HG03095 (cell line): ENCODE results near the gene CAMK1D.
"Not testable (repeated sequence)": the region's sequence is repeated elsewhere in the genome, so short reads cannot be mapped to it uniquely, and the experiment has no call there.

Experiments used
- ATAC-seq: cut with Tn5 transposase; IDR thresholded peaks from one replicate; pipeline ENCODE4 v1.9.1; 2021; ENCODE audit warnings: moderate library complexity; ENCODE audit not compliant: unreplicated experiment

CAMK1D gene

DNA sequence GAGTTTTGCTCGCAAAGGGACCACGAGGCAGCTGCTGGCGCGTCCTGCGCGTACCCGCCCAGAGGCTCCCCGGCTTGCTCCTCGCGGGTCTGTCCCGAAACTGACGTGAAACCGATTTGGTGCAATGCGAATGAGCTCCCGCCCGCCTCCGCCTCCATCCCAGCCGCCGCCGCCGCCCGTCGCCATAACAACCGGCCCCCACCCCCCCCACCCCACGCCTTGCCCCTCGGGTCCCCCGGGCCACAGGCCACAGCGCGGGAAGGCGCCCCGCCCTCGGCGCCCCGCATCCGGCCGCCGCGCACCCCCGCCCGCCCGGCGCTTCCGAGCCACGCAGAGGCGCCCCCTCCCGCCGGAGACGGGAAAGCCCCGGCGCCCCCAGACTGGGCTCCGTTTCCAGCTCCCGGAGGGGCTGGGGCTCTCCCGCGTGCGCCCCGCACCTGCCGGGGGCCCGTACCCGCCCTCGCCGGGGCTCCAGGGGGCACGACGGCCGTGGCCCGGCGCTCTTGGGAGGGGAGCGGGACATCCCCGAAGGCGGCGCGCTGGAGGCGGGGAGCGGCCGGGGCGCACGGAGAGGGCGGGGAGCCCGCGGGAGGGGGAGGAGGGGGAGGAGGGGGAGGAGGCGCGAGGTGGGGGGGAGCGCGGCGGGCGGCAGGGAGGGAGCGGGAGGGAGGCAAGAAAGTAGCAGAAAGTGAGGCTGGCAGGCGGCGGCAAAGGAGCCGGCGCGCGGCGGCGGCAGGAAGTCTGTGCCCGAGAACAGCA, at the start of gene CAMK1D:
Gene CAMK1D, plus strand, starts transcription at position 678 of the 759 bp plus-strand sequence.
- ATAC-seq, result peak; percentile 36

DNA sequence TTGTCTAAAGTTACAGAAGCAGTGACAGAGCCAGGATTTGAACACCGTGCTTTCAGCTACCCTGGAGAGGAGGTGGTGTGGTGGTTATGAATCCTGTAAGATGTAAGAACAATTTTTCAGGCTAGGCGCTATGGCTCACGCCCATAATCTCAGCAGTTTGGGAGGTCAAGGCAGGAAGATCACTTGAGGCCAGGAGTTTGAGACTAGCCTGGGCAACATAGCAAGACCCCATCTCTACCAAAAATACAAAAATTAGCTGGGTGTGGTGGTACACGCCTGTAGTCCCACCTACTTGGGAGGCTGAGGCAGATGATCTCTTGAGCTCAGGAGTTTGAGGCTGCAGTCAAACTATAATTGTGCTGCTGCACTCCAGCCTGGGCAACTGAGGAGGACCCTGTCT, 48.3 kb upstream of the CAMK1D start:
- not testable (repeated sequence) for ATAC-seq

GRCh38 chr10:12308057-12308456, 41.3 kb upstream of the CAMK1D start:
- no peak for ATAC-seq

DNA sequence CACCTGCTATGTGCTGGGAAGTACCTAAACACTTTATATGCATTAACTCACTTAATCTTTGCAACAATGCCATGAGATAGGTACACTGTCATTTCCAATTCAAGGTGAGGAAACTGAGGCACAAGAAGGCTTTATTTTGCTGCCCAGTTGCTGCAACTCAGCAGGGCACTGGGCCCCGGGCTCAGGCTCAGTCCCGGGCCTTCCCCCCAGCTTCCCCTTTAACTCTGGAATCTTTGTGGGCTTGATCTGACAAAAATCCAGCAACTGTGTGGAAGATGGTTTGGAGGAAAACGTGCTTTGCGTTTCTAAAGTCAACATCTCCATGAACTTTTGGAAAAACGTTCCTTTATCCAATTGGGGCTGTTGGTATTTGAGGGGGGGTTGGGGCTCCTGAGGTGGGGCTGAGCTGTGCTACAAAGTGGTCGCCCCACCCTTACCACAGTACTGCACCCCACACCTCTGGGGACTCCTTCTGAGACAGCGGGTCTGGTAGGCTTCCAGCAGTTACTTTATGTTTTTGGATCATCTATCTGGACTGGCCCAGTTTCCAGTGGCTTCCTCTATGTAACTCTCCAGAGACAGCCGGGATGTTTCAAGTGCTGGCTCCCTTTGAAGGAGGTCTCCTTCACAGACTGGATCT, 40.5 kb upstream of the CAMK1D start:
- no peak for ATAC-seq

- not testable (repeated sequence) for ATAC-seq
These were observed 39.6 kb upstream of the CAMK1D start for GRCh38 chr10:12309783-12310182.

- no peak for ATAC-seq
These were observed 34.5 kb upstream of the CAMK1D start for GRCh38 chr10:12314836-12315235.

GRCh38 chr10:12319076-12319475, 30.3 kb upstream of the CAMK1D start:
- no peak for ATAC-seq

GRCh38 chr10:12320892-12321291, 28.5 kb upstream of the CAMK1D start:
- ATAC-seq, result no peak

GRCh38 chr10:12321641-12322040, 27.7 kb upstream of the CAMK1D start:
- no peak for ATAC-seq

- no peak for ATAC-seq
These were observed 26.7 kb upstream of the CAMK1D start for GRCh38 chr10:12322583-12323131.

GRCh38 chr10:12324530-12324929, 24.8 kb upstream of the CAMK1D start:
- no peak for ATAC-seq

DNA sequence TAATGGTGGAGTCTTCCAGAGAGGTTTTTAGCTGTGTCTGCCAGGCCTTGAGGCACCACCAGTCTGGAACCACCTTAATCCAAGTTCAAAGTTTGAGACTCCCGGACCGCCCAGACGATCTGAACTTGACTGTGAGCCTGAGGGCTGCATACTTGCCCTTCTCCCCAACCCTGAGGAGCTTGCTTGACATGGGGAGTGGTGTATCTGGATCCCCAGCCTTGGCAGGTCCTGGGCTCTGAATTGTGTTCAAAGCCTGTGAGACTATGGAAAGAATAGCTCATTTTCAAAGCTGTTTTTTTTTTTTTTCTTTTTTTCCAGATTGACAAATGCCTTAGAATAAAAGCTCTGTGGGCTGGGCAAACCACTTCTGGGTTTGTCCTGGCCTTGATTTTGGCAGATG, 22.3 kb upstream of the CAMK1D start:
- ATAC-seq, result no peak

DNA sequence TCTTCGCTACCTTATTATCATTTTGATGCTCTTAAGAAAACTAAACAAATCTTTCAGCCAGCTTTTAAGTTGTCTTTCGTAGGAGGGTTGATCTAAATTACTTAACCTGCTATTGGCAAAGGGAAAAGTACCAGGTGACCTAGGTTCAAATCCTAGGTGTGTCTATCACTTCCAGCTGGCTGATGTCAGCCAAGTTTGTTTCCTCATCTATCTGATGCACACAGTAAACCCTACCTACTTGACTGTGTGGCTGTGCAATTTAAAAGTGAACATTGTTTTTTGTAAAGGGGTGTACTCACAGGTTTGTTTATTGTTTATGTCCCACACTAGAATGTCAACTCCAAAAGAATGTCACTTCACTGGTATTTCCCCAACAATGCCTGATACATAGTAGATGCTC, 21.9 kb upstream of the CAMK1D start:
- ATAC-seq, result no peak

- not testable (repeated sequence) for ATAC-seq
These were observed 21.0 kb upstream of the CAMK1D start for GRCh38 chr10:12328312-12328711.

DNA sequence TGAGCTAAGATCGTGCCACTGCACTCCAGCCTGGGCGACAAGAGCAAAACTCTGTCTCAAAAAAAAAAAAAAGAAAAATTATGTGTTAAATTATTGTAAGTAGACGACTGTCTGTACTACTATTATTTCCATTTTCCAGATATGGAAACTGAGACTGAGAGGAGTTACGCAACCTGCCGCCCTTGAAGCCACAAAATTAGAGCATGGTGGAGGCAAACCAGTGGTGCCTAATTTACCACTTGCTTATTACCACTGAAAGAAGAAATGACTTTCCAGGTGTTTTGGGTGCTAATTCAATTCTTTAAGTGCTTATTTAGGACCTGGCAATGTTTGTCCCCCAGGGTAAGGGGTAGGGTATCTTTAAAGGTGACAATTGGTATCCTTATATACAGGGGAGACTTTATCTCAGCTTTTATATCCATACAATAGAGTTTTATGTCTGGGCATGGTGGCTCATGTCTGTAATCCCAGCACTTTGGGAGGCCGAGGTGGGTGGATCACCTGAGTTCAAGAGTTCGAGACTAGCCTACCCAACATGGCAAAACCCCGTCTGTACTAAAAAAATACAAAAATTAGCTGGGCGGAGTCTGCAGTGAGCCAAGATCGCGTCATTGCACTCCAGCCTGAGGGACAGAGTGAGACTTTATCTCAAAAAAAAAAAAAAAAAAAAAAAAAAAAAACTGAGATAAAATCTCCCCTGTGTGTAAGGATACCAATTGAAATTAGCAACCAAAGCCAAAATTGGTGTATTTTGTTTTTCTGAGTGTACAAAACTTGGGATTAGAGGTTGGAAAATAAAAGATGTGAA, 16.6 kb upstream of the CAMK1D start:
- ATAC-seq, result no peak

DNA sequence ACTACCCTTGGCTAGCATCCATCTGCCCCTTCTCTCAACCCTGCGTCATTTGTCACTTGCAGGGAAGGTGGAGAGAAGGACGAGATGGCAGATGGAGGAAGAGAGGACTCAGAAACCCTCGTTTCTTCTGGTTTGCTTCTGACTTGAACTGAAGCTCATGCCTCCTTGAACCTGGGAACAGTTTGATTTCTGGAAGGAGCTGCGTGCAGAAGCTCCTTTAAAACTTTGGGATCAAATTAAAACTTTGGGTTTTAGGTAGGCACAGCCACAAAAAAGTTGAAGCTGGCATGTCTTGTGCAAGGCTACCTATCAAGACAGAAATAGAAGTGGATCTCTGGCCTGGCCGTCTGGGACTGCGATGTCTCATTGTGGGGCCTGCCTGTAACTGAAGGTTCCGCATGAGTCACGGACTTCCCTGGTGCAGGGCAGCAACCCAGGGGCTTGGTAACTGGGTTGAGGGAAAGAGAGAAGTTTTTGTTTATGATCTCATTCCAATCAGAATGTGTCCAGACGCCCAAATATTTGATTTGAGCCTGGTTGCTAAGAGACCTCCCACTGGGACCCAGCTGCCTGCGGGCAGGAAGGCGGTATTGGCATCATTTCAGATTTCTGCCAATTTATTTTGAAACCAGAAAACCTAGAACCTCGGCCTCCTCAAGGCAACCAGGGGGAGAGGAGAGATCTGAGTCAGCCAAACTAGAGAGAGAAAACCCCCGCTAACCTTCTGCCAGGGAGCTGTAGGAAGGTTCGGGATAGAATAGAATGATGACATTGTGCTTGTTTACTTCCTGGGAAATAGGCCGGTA, 15.8 kb upstream of the CAMK1D start:
- peak; percentile 78 for ATAC-seq

- ATAC-seq, result no peak
These were observed 15.2 kb upstream of the CAMK1D start for GRCh38 chr10:12334186-12334530.

DNA sequence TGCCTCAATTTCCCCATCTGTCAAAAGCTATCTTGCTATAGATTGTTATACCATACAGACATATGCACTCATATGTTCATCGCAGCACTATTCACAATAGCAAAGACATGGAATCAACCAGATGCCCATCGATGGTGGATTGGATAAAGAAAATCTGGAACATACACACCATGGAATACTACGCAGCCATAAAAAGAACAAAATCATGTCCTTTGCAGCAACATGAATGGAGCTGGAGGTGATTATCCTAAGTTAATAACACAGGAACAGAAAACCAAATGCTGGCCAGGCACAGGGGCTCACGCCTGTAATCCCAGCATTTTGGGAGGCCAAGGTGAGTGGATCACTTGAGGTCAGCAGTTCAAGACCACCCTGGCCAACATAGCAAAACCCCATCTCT, 14.2 kb upstream of the CAMK1D start:
- not testable (repeated sequence) for ATAC-seq

- no peak for ATAC-seq
These were observed 11.6 kb upstream of the CAMK1D start for GRCh38 chr10:12337453-12338372.

GRCh38 chr10:12338981-12339380, 10.4 kb upstream of the CAMK1D start:
- ATAC-seq, result no peak
